Left colon (tissue), 2 donors: Measurements from ENCODE around the gene VCAN. TPM values are rescaled to one million over a fixed set of nuclear protein-coding genes. Genes with fewer than 3 reads are reported as not detected.

Experiments
- ATAC-seq: fragments of 200-7000 bp; cut with Tn5 transposase; one replicate; pipeline ENCODE4 v1.9.1; 2020; ENCODE audit warnings: mild to moderate bottlenecking, moderate library complexity
- DNase-seq, 2 donors: peaks; one replicate each; pipeline ENCODE4 v3.0.0-alpha.2; 2020
- intact Hi-C, 2 donors: fragments of 100-400 bp; cut with DNase I in 1 of 2; cut with micrococcal nuclease in 1 of 2; formaldehyde crosslinking; loops; one replicate each; pipeline versions ENCODE4 v1.11.2 to v1.14.0; 2022; cut with DNase I, micrococcal nuclease
- total RNA-seq, 2 donors: library from RNA; stranded (reverse); fragmentation: NEBNext Ultra II Directional; extraction: Animal tissue kit (Norgen Biotek cat#: 25700); gene quantifications; one replicate each; pipeline ENCODE4 v1.2.1, GENCODE V29; 2021
- donor health status: DM: no; HTN: no; CAD: no.
- donor health status: DM: yes; HTN: yes; CAD: no.

Gene VCAN
- total RNA-seq, 2 donors from 2014 or later: 4.7 to 15.5 TPM

DNA sequence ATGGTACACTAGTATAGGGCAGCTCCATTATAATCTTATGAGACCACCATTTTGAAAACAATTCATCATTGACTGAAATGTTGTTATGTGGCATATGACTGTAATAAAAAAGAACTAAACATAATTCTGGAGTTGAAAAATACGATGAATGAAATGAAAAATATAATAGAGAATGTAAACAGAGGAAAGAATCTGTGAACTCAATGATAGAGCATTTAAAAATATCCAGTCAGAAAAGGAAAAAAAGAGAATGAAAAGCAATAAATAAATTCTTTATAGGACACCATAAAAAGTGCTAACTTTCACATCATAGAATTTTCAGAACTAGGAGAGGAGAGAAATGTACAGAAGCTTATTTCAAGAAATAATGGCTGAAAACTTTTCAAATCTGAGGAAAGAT lies 17.6 kb upstream of the VCAN start:
- ATAC-seq: no peak
- intact Hi-C loops: no loop called here
- no peak for DNase-seq

DNA sequence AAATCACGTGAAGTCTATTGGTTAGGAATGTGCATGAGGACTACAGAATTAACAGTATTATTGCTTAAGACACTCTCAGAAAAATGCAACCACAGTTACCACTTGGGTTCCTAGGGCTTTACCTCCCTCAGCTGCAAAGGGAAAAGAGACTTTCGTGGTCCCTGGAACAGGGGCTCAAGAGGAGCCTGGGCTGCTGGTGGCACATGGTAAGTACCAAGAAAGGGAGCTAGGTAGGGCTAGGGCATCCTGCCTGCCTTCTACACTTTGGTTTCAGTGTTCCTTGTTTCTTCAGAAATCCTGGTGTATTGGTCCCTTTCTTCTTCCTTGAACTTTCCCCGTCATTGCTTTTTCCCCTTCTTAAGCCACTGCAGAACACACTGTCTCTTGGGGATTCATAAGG lies 7.3 kb upstream of the VCAN start:
- ATAC-seq: no peak
- DNase-seq: no peak
- intact Hi-C loops: no loop called here

DNA sequence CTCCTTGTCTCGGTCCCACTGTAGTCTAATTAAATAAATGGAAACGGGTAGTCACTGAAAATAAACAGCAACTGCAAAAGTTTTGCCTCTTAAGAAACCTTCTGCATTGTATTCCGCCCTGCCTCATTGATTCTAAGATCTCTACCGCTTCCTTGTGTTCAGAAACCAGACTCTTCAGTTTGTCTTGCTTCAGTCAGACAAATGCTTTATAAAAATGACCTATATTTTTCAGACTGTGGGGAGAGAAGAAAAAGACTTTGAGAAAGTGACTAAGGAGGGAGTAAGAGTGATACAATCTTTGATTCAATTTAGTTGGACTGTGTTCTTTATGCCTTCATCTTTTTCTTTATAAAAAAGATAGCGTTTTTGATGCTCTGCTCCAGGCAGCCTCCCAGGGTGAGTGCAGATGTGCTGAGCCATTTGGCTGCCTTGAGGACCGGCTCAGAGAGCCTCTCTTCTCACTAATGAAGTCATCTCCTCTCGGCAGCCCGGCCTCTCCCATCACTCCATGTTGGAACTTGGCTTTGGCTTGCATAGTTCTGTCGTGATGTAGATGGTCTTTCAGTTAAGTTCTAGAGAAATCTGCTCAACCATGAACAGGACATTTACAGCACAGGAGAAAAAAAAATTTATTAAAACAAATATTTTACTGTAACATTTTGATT lies 4.0 kb upstream of the VCAN start:
- ATAC-seq (no peak), DNase-seq (no peak)
- intact Hi-C loops: no loop called here

DNA sequence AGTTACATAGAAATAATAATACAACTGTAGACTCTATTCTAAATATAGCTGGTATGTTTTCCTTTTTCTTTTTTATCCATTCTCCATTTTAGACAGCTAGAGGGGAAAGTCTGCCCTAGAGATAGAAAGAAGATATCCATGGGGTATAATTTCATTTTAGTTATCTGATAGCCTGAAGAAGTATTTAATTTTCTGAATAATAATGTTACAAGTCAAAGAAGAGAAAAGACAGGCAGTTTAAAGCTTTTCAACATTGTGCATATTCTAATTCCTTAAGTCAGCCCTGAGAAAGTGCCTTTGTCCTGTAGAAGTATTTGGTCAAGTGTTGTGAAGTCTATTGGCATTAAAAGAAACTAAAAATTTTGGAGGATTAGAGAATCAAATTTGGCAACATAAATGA lies 2.5 kb upstream of the VCAN start:
- ATAC-seq (no peak), DNase-seq (no peak)
- intact Hi-C loops: no loop called here

DNA sequence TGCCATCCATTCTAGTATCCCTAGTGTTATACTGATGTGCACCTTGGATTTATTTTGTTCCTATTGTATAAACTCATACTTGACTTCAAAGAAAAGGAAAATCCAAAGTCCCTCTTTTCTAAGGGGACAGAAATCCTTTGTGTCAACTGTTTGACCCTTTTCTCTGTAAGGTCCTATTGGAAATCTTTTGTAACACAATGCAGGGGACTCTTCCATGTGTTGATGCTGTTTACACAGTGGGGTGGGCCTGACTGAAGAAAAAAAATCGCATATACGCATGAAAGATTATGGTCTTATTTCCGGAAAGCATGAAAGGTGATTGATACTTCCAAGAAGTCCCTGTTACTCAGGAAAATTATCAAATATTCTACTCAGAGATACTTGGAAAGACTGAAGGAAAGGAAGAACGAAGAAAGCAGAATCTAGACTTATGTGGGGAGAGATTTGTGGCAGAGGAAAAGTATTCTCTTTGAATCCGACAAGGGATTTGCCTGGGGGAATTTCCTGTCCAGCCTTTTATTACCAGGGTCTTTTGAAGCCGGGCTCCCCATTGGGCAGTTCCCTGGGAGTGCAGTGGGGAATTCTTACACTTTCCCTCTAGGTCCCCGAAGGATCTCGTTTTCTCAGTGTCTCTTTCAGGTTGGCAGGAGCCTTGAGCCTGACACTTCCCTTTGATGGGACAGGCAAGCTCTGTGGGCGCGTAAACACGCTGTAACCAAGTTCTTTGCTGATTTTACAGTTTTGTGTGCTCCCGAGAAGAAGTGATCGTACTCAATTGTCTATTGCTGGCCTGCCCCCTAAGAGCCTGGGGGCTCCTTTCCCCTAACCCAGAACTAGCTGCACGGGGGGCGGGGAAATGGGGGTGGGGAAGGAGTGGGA lies 779 bp upstream of the VCAN start:
- DNase-seq (no peak), ATAC-seq (no peak)
- intact Hi-C loops: no loop called here

DNA sequence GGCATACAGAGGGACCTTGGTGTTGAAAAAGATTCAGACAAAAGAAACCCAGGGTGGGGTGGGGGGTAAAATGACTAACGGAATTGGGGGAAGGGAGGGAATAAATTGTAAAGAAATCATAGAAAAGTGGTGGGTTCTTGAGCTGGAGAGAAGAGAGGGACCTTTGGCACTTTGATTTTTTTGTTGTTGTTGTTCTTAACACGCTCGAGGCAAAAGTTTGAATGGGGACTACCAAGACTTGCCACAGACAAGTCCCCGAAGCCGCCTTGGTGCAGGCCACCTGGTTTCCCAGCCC lies 616 bp downstream of the VCAN start:
- intact Hi-C loops: no loop called here
- DNase-seq (no peak), ATAC-seq (no peak)

DNA sequence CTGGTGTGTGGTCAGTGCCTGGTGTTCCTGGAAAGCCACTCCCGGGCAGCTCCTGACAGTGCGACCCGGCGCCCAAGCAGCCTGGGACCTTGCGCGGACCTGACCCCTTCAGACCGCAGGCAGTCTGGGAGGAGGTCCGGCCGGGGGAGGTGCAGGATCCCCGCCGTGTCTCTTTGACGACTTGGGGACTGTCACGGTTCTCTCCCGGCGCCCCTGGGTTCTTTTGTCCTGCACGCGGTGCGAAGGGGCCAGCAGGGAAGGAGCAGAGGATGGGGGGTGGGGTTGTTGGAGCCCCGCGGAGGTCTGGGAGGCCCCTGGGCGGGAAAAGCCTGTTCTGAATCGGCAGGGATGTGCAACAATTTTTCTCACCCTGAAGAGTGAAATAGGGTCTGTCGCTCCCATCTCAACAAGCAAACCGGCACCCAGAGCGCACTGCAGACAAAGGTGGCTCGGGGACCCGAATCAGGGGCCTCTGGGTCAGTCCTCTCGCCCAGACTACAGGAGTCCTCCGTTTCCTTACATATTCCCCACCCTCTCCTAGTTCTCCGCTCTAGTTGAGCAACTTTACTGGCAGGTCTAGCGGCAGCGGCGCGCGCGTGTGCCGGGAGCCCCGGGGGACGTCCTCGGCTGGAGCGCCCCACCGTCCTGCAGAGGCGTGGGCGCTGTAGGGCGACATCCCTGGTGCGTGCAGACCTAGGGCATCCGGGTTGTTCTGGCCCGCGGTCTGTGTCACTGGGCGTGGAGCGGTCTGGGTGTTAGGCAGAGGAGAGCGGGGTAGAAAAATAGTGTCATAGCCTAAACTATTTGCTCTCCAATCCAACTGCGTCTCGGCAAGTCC lies 1.2 kb downstream of the VCAN start:
- DNase-seq: peak in 1 of 2 donors; percentile 18
- intact Hi-C loops: no loop called here
- peak; percentile 26 for ATAC-seq

DNA sequence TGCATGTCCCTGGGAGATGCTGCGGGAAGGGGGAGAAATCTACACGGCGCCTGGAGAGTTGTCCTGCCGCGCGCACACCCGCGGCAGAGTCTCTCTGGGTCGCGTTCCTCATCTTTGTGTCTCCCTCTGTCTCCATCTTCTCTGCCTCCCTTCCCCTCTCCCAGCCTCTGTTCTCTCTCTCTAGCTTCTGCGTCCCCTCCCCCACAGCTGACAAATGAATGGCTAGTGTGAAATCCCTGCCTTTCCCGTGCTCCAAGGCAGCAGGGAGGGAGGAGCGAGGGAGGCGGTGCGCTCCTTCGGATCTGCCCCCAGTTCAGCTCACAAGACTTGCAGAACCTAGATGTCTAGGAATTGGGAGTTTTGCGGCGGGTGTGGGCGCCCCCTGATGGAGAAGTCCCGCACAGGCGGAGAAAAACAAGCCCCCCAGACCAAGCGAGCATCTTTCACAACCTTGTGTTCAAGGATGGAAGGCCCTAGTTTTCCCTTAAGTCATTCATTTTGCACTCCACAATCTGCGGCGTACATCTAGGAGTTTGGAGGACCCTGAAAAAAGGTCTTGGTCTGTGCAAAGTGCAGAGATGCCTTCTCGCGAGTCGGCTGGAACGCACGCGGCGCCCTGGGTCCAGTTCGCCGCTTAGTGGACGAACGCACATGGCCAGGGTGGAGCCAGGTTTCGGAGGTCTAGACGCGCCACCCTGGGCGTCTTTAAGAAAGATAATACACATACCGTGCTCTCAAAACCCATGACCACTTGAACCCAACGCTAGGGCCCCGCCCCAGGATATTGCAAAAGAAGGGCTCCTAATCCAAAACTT lies 2.0 kb downstream of the VCAN start:
- intact Hi-C loops: no loop called here
- ATAC-seq (peak; percentile 53), DNase-seq (peak; percentile 58 to 76)

DNA sequence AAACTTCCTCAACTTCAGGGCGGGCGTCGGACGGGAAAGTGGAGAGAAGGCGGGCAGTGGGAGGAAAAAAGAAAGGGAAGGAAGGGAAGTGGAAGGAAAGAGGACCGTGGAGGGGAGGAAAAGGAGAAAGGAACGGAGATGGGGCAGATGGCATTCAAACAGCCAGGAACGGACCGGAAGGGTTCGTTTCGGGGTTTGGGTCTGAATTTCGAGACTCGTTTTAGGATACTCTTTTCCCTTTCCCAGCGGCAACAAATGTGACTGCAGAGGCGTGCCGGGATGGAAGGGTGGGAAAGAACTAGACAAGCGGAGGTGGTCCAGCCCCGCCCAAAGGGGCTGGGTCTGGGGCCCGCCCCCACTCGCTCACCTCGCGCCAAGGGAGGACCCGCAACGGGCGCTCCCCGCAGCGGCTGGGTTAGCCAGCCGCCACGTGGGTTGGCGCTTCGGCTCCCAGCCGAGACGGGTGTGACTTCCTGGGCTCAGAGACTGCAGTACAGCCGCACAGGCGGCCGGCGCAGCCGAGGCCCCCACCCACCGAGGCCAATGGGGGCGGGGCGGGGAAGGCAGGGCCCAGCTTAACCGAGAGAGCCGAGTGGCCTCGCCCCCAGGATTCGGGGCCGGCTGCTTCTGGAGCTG lies 2.7 kb downstream of the VCAN start:
- DNase-seq (peak; percentile 49 to 53), ATAC-seq (peak; percentile 82)
- intact Hi-C loops: no loop called here

DNA sequence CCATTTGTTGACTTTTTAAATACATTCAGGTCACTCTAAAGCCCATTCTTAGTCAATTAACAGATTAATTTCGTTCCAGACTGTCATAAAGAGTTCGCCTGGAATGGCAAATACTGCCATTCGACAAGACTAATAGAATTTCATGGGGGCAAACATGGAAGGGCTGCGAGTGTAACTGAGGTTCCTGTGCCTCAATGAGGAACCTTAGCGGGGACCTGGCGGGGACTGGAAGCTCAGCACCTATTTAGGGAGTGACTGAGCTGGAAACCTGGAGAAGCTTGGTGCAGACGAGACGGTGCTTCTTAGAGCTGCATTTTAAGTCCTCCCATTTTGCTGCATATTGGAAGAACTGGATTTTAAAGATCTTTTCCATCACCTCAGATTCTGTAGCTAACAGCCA lies 3.4 kb downstream of the VCAN start:
- intact Hi-C loops: no loop called here
- no peak for ATAC-seq
- no peak for DNase-seq

DNA sequence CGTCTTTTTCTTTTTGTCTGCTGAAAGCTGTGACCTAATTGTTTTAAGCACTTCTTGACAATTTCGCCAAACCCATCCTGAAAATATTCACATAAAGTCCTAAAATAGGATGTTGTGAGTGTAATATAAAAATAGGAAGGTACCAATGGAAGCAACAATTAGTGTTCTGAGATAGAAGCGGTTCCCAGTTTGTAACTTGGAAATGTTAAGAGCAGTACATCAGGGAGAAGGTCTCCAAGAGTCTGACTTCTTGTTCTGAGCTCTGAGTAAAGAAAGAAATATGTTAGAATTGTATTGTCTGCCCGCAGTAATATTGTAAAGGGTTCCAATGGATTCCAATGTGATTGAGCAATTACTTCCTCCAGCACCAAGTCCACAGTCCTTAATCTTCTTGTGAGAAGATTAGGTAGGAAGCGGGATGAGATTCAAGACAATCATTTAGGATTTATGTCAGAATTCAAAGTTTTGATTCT lies 3.9 kb downstream of the VCAN start:
- DNase-seq (no peak), ATAC-seq (no peak)

DNA sequence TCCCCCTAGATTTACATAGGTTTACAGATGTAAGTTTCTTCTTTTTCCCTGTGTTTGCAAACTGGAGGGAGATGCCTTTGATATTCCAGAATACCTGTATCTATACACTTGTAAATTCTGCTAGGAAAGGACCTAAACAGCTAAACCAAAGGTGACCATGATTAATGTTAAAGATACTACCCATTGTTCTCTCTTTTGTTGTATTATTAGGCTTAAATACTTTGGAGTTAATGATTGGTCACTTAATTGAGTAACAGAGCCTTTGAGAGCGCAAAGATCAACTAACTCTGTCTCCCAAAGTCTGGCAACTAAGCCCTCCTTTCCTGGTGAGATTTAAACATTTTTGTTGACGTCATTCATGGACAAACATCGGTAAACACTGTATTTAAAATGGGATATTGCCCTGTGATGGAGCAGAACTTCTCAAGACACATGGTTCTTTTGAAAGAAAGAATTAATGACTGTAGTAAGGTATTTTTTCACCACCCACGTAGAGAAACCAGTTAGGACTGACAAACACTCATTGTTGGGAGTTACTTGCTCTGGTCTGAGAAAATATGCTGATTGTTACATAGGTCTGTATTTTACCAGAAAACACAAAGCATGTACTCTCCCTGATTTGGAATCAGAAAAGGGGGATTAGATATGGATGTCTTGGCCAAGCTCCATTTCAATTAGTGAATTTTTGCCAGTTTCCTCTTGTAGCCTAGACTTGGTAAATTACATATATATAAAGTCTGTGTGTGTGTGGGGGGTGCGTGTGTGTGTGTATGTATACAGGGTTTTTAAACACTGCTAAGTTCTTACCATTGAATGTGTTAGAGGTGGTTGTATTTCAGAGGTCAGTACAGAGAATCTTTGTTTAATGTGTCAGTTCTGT lies 4.6 kb downstream of the VCAN start:
- intact Hi-C loops: no loop called here
- ATAC-seq (no peak), DNase-seq (no peak)

More for the DNA sequence above, 3.9 kb downstream of the VCAN start:
- intact Hi-C loops: no loop called here

DNA sequence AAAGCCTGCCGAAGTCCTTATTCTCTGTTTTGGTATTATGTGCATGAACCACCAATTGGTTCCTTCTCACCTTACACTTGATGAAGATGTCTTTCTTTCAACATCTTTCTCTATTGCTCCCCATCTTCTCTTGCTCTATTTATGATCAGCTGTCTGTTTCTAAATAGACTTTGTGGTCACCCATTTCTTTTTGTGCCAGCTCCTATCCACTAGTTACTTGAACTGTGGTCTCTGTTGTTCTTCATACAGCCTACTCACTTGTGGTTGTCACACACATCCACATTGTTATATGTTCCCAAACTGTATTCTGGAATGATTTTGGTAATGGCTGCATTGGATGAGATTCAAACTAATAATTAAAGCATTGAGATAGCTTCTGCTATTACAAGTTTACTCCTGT lies 11.4 kb downstream of the VCAN start:
- intact Hi-C loops: no loop called here
- ATAC-seq (no peak), DNase-seq (no peak)

DNA sequence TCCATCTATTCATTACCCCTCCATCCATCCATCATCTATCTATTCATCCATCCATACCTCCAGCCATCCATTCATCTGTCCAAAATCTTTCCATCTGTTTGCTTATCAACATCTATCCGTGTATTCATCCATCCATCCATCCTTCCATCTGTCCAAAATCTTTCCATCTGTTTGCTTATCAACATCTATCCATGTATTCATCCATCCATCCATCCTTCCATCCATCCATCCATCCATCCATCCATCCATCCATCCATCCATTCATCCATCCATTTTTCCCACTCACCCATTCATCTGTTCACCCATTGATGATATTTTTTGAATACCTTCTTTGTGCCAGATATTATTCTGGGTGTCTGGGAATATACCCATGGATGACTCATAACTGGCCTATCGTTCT lies 12.8 kb downstream of the VCAN start:
- ATAC-seq: no peak
- DNase-seq: no peak
- intact Hi-C loops: no loop called here

DNA sequence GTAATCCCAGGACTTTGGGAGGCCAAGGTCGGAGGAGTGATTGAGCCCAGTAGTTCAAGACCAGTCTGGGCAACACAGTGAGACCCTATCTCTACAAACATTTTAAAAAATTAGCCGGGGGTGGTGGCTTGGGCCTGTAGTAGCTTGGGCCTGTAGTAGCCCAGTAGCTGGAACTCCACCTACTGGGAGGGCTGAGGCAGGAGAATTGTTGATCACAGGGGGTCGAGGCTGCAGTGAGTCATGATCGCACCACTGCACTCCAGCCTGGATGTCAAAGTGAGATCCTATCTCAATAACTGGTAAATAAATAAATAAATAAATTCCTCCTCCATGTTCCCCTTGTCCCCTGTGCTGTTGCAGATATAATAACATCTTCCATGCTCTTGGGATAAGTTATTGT lies 14.3 kb downstream of the VCAN start:
- DNase-seq: no peak
- no peak for ATAC-seq
- intact Hi-C loops: no loop called here

DNA sequence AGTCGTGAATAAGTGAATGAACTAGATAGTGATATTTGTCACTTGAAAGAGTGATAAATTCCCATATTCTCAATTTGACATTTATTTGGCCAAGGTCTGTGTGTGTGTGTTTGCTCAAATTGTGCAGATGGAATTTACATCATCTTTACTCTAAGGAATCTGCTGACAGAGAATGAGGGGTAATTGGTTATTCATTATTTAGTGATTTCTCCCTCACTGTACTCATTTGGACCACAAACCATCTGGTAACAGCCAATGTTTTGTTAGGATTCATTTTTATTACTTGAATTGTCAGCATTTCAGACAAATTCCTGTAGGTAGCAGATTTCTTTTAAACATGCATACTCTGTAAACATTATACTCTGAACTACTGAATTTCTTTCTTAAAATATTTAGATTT lies 15.6 kb downstream of the VCAN start:
- DNase-seq (no peak), ATAC-seq (no peak)
- intact Hi-C loops: no loop called here

DNA sequence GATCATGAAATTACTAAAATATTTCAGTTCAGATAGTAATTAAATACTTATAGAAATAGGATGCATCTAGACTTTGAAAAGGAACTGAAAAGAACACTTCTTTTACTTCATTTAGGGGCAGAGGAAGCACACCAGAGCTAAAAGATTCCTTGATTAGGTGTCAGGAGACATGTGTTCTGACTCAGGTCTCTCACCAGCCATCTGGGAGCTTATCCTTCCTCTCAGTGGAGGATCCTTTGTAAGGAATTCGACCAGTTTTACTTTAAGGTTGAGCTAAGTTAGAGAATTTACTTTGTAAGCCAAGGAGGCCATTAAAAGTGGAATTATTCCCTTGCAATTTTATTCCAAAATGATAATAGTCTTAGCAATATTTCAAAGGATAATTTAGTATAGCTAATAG lies 16.7 kb downstream of the VCAN start:
- intact Hi-C loops: no loop called here
- no peak for DNase-seq
- ATAC-seq: no peak

DNA sequence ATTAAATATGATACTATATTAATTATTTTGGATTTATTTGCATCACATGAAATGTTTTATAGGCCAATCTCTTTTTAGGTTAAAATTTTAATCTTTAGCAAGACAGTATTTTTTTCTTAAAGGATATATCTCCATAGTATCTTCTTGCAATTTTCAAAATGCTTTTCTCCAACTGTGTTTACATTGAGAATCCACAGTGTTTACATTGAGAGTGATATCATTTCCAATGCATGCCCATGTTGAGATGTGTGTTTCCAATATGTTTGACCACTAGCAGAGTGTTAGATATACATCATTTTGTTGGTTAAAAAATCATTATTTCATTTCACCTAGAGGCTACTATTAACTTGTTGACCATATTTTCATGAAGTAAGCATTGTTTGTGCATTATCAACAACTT lies 17.3 kb downstream of the VCAN start:
- no peak for DNase-seq
- intact Hi-C loops: no loop called here
- no peak for ATAC-seq
